GM21360 (cell line): ENCODE results near the gene CDH13.

Experiments used
- ATAC-seq: cut with Tn5 transposase; IDR thresholded peaks from one replicate; pipeline ENCODE4 v1.9.1; 2021; ENCODE audit warnings: mild to moderate bottlenecking, moderate library complexity; ENCODE audit not compliant: unreplicated experiment

The CDH13 gene

DNA sequence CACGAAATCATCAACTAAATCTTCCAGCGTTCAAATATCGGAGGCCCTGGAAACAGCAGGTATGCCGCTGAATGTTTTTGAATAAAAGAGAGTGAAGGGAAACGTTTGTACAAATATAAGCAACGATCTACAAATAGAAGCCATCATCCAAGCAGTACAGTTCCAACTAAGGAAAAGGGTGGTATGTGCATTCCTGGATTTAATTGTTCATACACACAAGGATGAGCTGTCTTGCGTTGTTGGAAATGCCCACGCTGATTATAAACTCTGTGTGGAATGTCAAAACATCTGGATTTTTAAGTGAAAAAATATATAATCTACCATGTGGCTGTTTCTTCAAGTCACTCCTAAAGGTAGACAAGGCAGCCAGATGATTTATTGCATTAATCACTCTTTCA is 989.2 kb downstream of the CDH13 start:
- no peak for ATAC-seq

GRCh38 chr16:83619381-83620150 is 992.8 kb downstream of the CDH13 start:
- no peak for ATAC-seq

- ATAC-seq = no peak
Measured at GRCh38 chr16:83622010-83622409, 995.2 kb downstream of the CDH13 start.

DNA sequence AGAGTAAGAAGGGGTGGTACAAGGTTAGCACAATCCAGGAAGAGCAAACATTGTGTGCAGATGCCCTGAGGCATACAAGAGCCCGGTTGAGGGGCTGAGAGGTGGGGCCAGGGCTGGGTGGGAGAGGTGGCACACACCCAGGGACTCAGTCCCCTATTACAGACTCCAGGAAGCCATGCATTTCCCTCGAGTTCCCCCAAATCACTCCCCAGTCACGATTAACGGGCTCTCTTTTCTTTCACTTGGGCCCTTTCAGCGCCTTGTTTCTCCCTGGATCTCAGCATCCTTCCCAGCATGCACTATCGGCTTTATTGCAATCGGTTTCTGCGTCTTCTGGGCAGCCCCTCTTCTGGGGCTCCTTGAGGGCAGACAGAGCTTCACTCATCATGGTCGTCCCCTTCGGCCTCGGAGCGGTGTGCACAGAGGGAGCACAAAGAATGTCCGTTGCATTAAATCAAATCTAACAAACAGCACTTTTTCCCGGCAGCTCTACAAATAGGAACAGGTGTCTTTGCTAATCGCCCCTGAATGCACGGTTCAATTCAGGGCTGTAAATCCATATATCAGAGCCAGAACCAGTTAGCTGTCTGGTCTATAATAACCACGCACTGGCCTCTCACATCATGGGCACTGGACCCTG is 996.4 kb downstream of the CDH13 start:
- ATAC-seq = no peak

DNA sequence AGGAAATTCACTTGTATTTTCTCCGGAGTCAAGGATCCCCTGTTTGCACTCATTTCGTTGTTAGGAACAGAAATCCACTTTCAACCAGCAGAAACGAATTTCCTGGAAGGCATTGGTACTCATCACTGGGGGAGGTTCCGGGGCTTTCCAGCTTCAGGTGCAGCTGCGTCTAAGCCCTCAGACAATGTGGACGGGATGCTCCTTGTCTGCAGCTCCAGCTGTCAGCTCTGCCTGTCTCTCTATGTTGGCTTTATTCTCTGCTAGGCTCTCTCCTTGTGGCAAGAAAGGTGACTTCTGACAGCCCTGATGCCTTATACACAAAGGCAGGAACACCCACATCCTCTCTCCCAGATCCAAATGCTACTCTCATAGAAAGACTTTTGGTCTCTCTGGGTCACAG is 997.1 kb downstream of the CDH13 start:
- ATAC-seq = no peak

DNA sequence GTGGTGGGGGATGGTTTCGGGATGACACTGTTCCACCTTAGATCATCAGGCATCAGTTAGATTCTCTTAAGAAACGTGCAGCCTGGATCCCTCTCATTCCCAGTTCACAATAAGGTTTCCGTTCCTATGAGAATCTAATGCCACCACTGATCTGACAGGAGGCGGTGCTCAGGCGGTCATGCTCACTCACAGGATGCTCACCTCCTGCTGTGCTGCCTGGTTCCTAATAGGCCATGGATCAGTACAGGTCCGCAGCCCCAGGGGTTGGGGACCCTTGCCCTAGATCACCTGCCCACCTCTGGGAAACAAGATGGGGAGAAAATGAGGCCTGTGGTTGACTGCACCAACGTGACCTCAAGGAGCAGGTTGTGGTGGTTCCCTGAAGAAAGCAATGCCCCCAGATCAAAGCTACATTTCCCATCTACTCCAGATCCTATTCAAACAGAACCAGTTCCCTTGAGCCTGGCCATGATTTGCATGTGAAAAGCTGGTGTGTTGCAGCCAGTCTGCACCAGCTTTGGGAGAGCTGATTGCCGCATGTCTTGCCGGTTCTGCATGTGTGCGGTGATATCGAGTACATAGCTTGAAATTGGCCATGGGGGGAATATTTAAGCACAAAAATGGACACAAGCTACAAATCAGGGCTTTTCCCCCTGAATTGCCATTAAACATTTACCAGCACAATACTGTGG is 997.8 kb downstream of the CDH13 start:
- no peak for ATAC-seq

- no peak for ATAC-seq
Measured at GRCh38 chr16:83626204-83626603, 999.4 kb downstream of the CDH13 start.

DNA sequence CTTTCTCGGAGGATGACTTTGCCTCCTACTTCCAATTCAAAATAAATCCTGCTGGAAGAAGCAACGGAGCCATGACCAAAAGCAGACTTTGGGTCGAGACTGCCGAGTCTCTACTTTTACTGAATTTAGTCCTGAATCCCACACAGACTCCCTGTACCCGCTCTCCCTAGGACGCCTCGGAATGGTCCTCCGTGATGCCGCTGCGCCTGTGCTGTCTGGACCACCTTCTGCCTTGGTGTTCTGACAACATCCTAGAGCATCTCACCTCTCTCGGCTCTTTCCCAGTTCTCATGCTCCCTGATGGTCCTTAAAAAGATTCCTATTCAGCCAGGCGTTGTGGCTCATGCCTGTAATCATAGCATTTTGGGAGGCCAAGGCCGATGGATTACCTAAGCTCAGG is 999.9 kb downstream of the CDH13 start:
- no peak for ATAC-seq

- no peak for ATAC-seq
Measured at GRCh38 chr16:83627996-83628395, 1001.2 kb downstream of the CDH13 start.

- no peak for ATAC-seq
Measured at GRCh38 chr16:83629426-83629825, 1002.7 kb downstream of the CDH13 start.

- no peak for ATAC-seq
Measured at GRCh38 chr16:83629836-83630235, 1003.1 kb downstream of the CDH13 start.

- no peak for ATAC-seq
Measured at GRCh38 chr16:83630979-83631378, 1004.2 kb downstream of the CDH13 start.

- no peak for ATAC-seq
Measured at GRCh38 chr16:83633286-83633685, 1006.5 kb downstream of the CDH13 start.

- ATAC-seq = no peak
Measured at GRCh38 chr16:83648347-83648746, 1021.6 kb downstream of the CDH13 start.

GRCh38 chr16:83651871-83652270 is 1025.1 kb downstream of the CDH13 start:
- ATAC-seq = no peak

GRCh38 chr16:83652943-83653342 is 1026.2 kb downstream of the CDH13 start:
- ATAC-seq = no peak

- ATAC-seq = no peak
Measured at GRCh38 chr16:83653785-83654184, 1027.0 kb downstream of the CDH13 start.

GRCh38 chr16:83660282-83660681 is 1033.5 kb downstream of the CDH13 start:
- ATAC-seq = no peak

- ATAC-seq = no peak
Measured at GRCh38 chr16:83661656-83662055, 1034.9 kb downstream of the CDH13 start.

GRCh38 chr16:83666449-83666848 is 1039.7 kb downstream of the CDH13 start:
- ATAC-seq = no peak

- ATAC-seq = no peak
Measured at GRCh38 chr16:83669456-83669855, 1042.7 kb downstream of the CDH13 start.

GRCh38 chr16:83674931-83675535 is 1048.3 kb downstream of the CDH13 start:
- no peak for ATAC-seq
